Activated B cell treated with CpG ODN at 0.5 μM for 24 hours (primary cell): ENCODE data around the gene FXN. TPM values are rescaled to one million over a fixed set of nuclear protein-coding genes. Genes with fewer than 3 reads are reported as not detected.

Experiments used
- ATAC-seq: fragments of 200-7000 bp; cut with Tn5 transposase; one replicate; pipeline ENCODE4 v1.10.0; 2021; ENCODE audit warnings: low read depth, mild to moderate bottlenecking, moderate library complexity
- CTCF ChIA-PET: fragments of 350-600 bp; sonication (Branson Sonifier 250); formaldehyde crosslinking; loops from one replicate; lab custom pipeline; 2021; ENCODE audit warnings: antibody characterized with exemption; lab: Charles Lee
- POLR2A ChIA-PET: fragments of 350-600 bp; sonication (Branson Sonifier 250); formaldehyde crosslinking; loops from one replicate; lab custom pipeline; 2021; ENCODE audit warnings: antibody characterized with exemption; lab: Charles Lee
- DNase-seq: peaks from one replicate; pipeline ENCODE4 v3.0.0; 2022
- H3K27ac Mint-ChIP-seq: one replicate; pipeline ENCODE4 v1.8.0; 2020; ENCODE audit warnings: mixed read lengths
- H3K27me3 Mint-ChIP-seq: one replicate; pipeline ENCODE4 v1.8.0; 2021; ENCODE audit warnings: mixed read lengths
- H3K36me3 Mint-ChIP-seq: one replicate; pipeline ENCODE4 v1.8.0; 2021; ENCODE audit warnings: low read depth, mixed read lengths
- H3K4me1 Mint-ChIP-seq: one replicate; pipeline ENCODE4 v1.8.0; 2021; ENCODE audit warnings: mixed read lengths
- H3K4me3 Mint-ChIP-seq: one replicate; pipeline ENCODE4 v1.8.0; 2020; ENCODE audit warnings: mild to moderate bottlenecking, mixed read lengths
- H3K9me3 Mint-ChIP-seq: one replicate; pipeline ENCODE4 v1.8.0; 2020; ENCODE audit warnings: mixed read lengths
- intact Hi-C: fragments of 100-400 bp; cut with micrococcal nuclease; formaldehyde crosslinking; loops from one replicate; pipeline ENCODE4 v1.15.1; 2024
- total RNA-seq: library from RNA; stranded (reverse); gene quantifications from 2 replicates; pipeline ENCODE4 v1.2.3, GENCODE V29; 2022
- TF ChIP-seq, protein P1 (sequence below): fragments of 200-600 bp; IDR thresholded peaks from one replicate; pipeline ENCODE4 v1.8.0; 2022; ENCODE audit warnings: antibody characterized with exemption, mild to moderate bottlenecking

The FXN gene
- total RNA-seq, 1 donor from 2014 or later, result 17.7 TPM

GRCh38 chr9:69149321-69149807, 113.8 kb downstream of the FXN start:
- no peaks in the 10 kb centered on the region for H3K27me3 Mint-ChIP-seq
- CTCF ChIA-PET, result no interaction called here
- intact Hi-C loops, result loop anchor here (2.0 kb wide), 1 partner anchor 67 kb away; no protein-coding TSS in a partner anchor
- TF ChIP-seq, protein P1, sequence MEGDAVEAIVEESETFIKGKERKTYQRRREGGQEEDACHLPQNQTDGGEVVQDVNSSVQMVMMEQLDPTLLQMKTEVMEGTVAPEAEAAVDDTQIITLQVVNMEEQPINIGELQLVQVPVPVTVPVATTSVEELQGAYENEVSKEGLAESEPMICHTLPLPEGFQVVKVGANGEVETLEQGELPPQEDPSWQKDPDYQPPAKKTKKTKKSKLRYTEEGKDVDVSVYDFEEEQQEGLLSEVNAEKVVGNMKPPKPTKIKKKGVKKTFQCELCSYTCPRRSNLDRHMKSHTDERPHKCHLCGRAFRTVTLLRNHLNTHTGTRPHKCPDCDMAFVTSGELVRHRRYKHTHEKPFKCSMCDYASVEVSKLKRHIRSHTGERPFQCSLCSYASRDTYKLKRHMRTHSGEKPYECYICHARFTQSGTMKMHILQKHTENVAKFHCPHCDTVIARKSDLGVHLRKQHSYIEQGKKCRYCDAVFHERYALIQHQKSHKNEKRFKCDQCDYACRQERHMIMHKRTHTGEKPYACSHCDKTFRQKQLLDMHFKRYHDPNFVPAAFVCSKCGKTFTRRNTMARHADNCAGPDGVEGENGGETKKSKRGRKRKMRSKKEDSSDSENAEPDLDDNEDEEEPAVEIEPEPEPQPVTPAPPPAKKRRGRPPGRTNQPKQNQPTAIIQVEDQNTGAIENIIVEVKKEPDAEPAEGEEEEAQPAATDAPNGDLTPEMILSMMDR, result no peak
- peaks cover 2% of the 10 kb centered on the region for H3K9me3 Mint-ChIP-seq
- no peak overlapping the region for H3K4me3 Mint-ChIP-seq
- no peak overlapping the region for H3K27ac Mint-ChIP-seq
- ATAC-seq, result no peak
- DNase-seq, result no peak
- peaks cover 4% of the 10 kb centered on the region for H3K4me1 Mint-ChIP-seq
- no peaks in the 10 kb centered on the region for H3K36me3 Mint-ChIP-seq
- POLR2A ChIA-PET, result no interaction called here

Other genes with a start within 250 kb of the FXN start
- not detected in 2 replicates for gene PRKACG, start 21.6 kb upstream of the FXN start, total RNA-seq
- 2.3 and 4.7 TPM in 2 replicates for gene TJP2, start 138.5 kb downstream of the FXN start, total RNA-seq